GM19372 (cell line): ENCODE data around the gene IL17RD.

Source experiments
- ATAC-seq: cut with Tn5 transposase; IDR thresholded peaks from one replicate; pipeline ENCODE4 v1.9.1; 2021; ENCODE audit warnings: mild to moderate bottlenecking, low read depth, moderate library complexity; ENCODE audit not compliant: unreplicated experiment

IL17RD gene

DNA sequence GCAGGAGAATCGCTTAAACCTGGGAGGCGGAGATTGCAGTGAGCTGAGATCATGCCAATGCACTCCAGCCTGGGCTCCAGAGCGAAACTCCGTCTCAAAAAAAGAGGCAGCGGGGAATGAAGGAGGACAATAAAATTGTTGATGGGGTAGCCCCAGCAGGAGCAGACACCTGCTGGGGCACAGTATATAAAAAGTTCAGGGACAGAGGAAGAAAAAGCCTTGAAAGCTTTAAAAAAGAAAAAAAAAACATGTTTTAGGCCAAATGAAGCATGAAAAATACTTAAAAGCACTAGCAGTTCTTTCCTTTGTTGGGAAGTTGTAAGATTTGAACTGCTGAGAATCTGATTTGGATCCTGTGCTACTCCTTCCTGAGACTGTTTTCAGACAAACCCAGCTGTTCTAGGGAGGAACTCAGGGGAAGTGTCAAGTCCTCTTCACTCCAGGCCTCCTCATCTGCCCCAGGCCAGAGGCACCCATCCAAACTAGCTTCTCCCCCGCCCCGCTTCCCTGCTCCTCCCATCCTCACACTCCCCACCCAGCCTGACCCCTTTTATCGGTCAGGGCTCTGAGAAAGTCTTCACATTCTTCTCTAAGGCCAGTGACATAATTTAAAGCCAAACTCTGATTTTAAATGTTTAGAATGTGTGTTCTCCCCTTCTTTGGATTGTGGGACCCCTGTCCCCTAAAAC, 4.9 kb downstream of the IL17RD start:
- ATAC-seq: no peak

DNA sequence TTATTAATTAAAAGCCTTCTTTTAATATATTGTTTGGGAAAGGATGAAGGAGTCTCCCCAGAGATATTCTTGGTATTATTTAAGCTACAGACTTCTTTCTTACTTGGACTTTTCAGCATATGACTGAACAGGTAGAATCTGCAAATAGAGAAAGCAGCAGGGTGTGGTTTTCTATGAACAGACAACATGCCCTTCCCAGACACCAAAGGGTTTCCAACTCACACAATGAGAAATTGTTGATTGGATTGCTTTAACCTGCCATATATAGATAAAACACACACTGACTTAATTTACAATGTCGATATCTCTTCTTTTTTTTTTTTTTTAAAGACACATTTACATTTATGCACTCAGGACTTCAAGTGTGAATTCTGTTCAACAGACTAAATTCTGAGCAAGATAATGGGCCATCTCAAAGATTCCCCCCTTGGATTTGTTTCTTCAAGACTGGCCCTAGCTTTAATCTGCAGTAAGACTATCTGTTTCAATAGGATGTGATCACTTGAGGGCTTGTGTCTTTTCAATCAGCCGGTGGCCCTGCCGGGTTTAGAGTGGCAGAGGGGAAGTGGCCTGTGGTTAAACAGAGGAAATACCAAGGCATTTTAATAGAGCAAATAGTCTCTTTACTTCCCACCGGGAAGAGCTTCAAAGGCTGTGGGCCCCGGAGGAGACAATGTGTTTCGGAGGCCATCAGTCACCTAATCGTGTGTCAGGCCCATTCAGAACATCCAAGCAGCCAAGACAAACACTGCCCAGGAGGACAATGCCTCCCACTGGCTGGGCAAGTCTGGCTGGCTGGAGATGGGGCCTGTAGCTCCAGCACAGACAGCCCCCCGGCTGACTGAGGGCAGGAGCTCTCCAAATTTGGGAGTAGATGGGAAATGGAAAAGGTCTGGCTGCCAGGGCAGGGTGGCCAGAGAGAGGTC, 6.1 kb downstream of the IL17RD start:
- no peak for ATAC-seq

DNA sequence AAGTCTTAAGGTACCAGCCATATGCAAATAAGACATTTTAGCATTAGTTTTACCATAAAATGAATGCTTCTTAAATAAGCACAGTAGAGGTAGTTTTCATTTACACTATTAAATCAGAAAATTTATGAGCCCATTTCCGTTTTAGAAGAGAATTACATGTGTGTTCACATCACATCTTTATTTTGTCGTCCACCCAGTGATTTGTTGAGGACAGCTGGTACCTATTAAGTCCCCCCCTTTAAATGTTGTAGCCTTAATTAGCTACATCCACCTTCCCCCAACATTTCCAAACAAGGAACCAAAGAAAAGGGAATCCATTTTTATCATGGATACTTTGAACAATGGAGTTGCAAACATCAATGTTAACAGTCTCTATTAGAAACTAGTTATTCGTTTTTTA, 6.8 kb downstream of the IL17RD start:
- no peak for ATAC-seq

DNA sequence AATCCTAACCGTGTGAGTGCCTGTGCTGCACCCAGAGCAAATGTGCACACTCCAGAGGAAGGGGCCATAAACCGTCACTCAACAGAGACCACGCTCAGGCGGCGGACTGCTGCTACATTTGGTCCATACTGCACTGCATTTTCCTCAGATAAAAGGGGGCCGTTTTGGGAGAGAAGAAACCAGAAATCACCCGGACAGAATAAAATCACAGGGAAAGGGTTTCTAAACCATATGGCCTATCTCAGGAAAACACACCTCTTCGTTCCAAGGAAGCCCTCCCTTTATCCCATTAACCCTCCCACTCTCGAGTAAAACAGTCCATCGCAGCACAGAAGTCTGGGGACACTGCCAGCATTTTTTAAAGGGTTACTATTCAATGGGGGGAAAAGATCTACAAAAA, 7.6 kb downstream of the IL17RD start:
- ATAC-seq: no peak

DNA sequence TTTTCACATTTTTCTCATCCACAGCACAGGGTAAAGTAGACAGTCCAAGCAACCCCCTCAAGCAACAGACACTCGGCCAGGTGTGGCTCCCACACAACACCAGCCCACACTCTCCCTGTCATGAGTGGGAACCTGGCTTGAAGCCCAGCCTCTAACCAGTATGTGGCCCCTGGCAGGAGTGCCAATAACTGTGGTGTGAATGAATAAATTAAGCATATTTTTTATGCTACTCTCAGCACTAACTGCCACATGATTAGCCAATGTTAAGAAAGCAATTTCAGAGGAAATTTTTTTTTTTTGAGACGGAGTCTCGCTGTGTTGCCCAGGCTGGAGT, 9.9 kb downstream of the IL17RD start:
- ATAC-seq: no peak

DNA sequence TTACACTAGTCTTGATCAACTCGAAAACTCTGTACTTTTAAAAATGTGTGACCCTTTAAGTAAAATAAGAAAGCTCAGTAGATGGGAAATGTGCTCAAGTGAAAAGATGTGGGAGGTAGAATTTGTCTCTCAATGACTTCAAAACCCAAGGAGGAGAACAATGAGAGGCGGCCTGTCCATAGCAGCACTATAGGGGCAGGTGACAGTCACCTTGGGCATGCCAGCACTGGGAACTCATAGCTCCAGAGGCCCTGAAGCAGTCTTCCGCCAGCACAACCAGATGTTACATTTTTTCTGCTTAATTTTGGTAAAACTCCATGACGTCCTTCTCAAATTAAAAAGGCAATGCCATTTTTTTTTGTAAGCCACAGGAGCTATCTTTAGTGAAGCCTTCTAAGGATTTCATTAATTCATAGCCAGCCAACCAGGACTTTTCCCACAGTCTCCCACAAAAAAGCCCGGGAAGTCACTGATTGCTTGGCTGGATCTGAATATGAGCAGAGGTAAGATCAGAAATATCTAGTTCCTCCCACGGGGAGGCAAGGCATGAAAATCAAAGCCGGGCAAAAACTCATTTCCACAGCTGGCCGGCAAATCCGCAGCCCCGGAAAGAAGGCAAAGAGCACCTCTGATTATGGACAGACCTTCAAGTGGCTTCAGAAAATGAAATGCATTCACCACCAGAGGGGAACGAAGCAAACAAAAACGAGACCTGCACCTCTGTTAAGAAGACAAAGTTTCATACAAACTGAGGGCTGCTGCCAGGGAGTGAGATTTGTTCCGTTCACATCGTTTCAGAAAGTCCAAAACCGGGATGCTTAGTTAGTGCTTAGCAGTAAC, 10.5 kb downstream of the IL17RD start:
- ATAC-seq: no peak

DNA sequence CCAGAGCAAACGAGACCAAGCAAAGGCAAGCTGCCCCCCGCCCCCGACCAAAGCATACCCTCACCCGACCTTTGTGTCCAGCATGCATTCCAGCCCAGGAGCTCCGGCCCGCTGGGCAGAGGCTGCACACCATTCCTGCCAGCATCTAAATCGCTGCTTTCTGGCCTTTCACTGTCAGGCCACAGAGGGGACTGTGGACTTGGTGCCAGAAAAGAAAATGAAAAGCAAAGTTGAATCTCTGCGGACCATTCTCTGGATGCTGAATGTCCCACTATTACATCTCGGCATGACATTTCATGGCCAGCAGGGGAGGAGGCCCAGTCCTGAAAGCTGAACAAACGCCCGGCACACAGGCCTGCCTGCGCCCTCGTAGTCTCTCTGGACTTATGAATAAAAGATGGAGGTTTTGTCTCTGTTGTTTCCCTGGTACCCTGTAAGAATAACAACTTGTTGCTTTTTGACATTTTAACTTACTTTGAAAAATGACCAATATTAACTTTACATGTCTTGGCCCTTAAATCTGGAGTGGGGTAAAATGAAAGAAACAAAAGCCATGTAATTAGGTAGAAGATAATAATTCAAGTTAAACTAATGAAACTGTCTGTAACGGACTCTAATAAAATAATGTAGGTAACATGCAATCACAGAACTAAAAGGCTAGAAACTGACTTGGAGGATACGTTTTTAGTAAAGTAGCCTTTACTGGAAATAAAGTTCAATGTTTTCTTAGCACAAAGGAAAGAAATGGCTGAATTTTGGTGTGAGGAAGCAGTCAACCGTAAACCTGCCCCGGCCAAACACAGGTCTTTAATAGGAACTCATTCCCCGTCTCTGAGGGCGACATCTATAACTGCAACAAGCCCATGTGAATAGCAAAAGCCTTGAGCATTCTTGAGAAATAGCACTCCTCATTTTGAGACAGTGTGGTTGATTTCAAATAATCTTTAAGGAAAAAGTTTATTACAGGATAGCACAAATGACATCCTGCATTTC, 12.7 kb downstream of the IL17RD start:
- ATAC-seq: no peak

DNA sequence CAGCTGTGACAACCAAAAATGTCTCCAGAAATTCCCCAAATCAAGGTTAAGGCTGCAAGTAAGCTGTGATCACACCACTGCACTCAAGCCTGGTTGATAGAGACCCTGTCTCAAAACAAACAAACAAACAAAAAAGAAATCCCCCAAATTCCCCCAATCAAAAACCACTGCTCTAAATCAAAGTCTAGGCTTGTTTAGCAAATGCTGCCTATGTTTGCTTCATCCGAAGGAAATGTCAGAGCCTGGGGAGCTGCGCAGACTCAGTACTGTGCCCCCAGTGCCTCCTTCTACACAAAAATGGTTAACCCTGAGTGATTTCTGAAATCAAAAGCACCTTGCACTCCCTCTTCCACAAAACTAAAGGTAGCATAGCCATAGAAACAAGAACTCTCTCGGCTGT, 13.4 kb downstream of the IL17RD start:
- ATAC-seq: no peak

DNA sequence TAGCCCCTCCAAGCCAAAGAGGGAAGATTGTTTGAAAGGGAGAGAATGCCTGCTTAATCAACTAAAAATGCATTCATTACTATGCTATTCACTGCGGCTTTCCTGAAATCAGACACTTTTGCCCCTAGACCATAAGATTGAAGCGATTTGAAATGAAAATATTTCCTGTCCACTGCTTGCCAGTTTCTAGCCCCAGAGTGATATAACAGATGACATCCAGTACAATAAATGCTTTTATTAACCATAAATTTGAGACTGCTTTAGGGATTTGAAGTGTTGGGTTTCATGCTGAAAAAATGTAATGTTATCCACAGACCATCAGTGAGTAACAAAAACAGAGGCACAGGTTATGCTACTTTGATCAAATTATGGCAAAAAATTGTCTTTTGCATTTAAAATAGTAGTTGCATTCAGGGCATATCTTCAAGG, 14.1 kb downstream of the IL17RD start:
- ATAC-seq: no peak

- no peak for ATAC-seq
These were observed 15.0 kb downstream of the IL17RD start for GRCh38 chr3:57150113-57150581.

GRCh38 chr3:57147071-57147470, 18.1 kb downstream of the IL17RD start:
- ATAC-seq: no peak

DNA sequence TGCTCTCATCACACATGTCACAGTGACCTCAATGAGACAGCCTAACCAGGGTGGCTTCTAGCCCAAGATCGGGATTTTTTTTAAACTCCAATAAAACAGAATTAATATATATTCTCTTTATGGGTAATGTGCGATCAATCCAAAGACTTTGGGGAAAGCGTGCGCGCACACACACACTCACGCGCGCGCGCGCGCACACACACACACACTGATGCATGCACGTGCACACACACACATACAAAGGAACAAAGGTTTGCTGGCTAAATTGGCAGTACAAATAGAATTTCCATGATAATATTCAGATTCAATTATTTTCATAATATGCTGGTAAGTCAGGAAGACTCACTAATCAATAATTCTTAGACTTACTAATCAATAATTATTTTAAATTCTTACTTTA, 19.3 kb downstream of the IL17RD start:
- no peak for ATAC-seq

DNA sequence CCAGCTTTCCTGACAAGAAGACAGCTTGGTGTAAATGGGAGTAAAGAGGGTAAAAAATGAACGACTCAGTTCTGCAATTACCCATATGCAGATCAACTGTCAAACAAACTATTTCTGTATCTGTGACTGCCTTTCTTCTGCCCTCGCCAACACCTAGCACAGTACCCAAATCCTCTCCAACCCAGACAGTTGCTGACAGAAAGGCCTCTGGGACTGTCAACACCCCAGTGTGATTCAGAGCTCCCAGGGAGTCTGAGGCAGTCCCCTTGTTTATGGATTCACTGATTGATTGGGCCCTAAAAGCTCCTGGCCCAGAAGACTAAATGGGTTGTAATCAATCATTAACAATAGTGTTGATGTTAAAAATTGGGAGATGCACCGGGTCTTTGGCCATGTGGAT, 20.2 kb downstream of the IL17RD start:
- no peak for ATAC-seq

GRCh38 chr3:57143886-57144459, 21.2 kb downstream of the IL17RD start:
- ATAC-seq: no peak

GRCh38 chr3:57142411-57142723, 22.8 kb downstream of the IL17RD start:
- no peak for ATAC-seq

DNA sequence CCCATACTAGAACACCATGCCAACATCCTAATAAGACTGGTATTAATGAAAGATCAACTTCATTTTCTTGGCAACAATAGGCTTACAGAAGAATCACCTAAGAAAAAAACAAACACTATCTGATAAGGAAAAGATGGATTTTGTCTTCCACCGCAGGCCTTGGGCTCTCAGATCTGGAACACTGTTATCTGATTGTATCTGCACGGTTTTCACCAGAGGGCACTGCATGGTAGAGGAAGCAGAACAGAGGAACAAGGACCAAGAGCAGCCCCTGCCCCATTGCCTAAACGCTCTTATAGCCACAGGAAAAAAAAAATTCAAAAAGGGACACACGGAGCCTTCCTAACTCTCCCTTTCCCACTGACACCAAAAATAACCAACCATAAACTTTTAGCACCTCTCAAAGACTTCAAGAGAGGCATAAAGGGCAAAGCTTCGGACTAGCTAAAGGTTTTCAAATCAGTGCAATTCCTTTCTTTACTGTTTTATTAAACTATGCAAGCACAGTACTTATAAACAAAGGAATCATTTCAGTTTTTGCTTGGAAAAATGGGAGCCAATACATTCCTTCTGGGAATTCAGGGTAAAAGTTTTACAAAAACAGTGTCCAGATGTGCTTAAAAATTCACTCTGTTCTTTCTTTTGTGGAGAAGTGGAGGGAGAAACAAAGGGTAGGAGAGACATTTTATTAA, 23.3 kb downstream of the IL17RD start:
- ATAC-seq: no peak

- ATAC-seq: no peak
These were observed 24.3 kb downstream of the IL17RD start for GRCh38 chr3:57140894-57141293.

GRCh38 chr3:57135964-57136719, 29.0 kb downstream of the IL17RD start:
- no peak for ATAC-seq
